Neural progenitor cell (in vitro differentiated cells): ENCODE measurements around the gene KRT12. TPM values are rescaled to one million over a fixed set of nuclear protein-coding genes. Genes with fewer than 3 reads are reported as not detected.

Source experiments
- DNase-seq: peaks from one replicate; pipeline ENCODE4 v3.0.0-alpha.2; 2016; ENCODE audit warnings: low spot score
- H2AFZ ChIP-seq: fragments of 200-600 bp; sonication (generic); replicated peaks from 2 replicates; pipeline ENCODE4 v1.6.1; 2016; ENCODE audit warnings: antibody characterized with exemption
- H3F3A ChIP-seq: fragments of 200-600 bp; sonication (generic); 2 replicates; pipeline ENCODE4 v1.6.1; 2016; ENCODE audit warnings: antibody characterized with exemption, low read depth
- H3K27ac ChIP-seq: fragments of 200-600 bp; sonication (generic); 2 replicates; pipeline ENCODE4 v1.5.1; 2016; ENCODE audit warnings: mild to moderate bottlenecking
- H3K27me3 ChIP-seq: fragments of 200-600 bp; sonication (generic); 2 replicates; pipeline ENCODE4 v1.6.1; 2016; ENCODE audit warnings: mild to moderate bottlenecking, moderate library complexity
- H3K36me3 ChIP-seq: fragments of 200-600 bp; sonication (generic); 2 replicates; pipeline ENCODE4 v1.5.1; 2016
- H3K4me1 ChIP-seq: fragments of 200-600 bp; sonication (generic); 2 replicates; pipeline ENCODE4 v1.6.1; 2016; ENCODE audit warnings: mixed run types
- H3K4me2 ChIP-seq: fragments of 200-600 bp; sonication (generic); 2 replicates; pipeline ENCODE4 v1.6.1; 2016
- H3K4me3 ChIP-seq: fragments of 200-600 bp; sonication (generic); 2 replicates; pipeline ENCODE4 v1.5.1; 2016
- H3K79me2 ChIP-seq: fragments of 200-600 bp; sonication (generic); 2 replicates; pipeline ENCODE4 v1.6.1; 2016; ENCODE audit warnings: low read depth
- H3K9ac ChIP-seq: fragments of 200-600 bp; sonication (generic); 2 replicates; pipeline ENCODE4 v1.6.1; 2016
- H3K9me3 ChIP-seq: fragments of 200-600 bp; sonication (generic); 2 replicates; pipeline ENCODE4 v1.5.1; 2016; ENCODE audit warnings: low read depth
- H4K20me1 ChIP-seq: fragments of 200-600 bp; sonication (generic); 2 replicates; pipeline ENCODE4 v1.6.1; 2016; ENCODE audit warnings: low read depth
- H3K27ac Mint-ChIP-seq: 3 replicates; pipeline ENCODE4 v1.8.0; 2021; ENCODE audit warnings: mixed read lengths
- H3K27me3 Mint-ChIP-seq: 2 replicates; pipeline ENCODE4 v1.8.0; 2022; ENCODE audit warnings: low read depth, mild to moderate bottlenecking, inconsistent platforms, moderate library complexity, mixed read lengths; ENCODE audit not compliant: insufficient read depth
- H3K36me3 Mint-ChIP-seq: 3 replicates; pipeline ENCODE4 v1.8.0; 2021; ENCODE audit warnings: mixed read lengths
- H3K4me1 Mint-ChIP-seq: 3 replicates; pipeline ENCODE4 v1.8.0; 2021; ENCODE audit warnings: mixed read lengths
- H3K4me3 Mint-ChIP-seq: 3 replicates; pipeline ENCODE4 v1.8.0; 2021; ENCODE audit warnings: mild to moderate bottlenecking, moderate library complexity, mixed read lengths
- H3K9me3 Mint-ChIP-seq: 3 replicates; pipeline ENCODE4 v1.8.0; 2020; ENCODE audit warnings: mixed read lengths
- CTCF ChIP-seq: fragments of 200-600 bp; sonication (generic); IDR thresholded peaks from 2 replicates; pipeline ENCODE4 v1.5.1; 2017; ENCODE audit warnings: antibody characterized with exemption, mild to moderate bottlenecking
- EZH2 ChIP-seq: fragments of 200-600 bp; sonication (generic); IDR thresholded peaks from 2 replicates; pipeline ENCODE4 v1.6.1; 2017; ENCODE audit warnings: antibody characterized with exemption, mild to moderate bottlenecking, moderate library complexity
- EZH2phosphoT487 ChIP-seq: fragments of 200-600 bp; sonication (generic); IDR thresholded peaks from 2 replicates; pipeline ENCODE4 v1.6.1; 2017; ENCODE audit warnings: antibody characterized with exemption
- total RNA-seq: library from RNA; depleted of rRNA; stranded (reverse); fragments of >200 nt; gene quantifications from 2 replicates; pipeline ENCODE4 v1.2.3, GENCODE V29; 2015; ENCODE audit warnings: low replicate concordance

The KRT12 gene
- total RNA-seq, 1 donor from 2014 or later, result not detected

GRCh38 chr17:40883626-40884334 lies 16.8 kb upstream of the KRT12 start:
- H3K27ac ChIP-seq, result no peak overlapping the region
- H3K9ac ChIP-seq, result no peak overlapping the region
- Mint-ChIP-seq H3K27me3 (no peaks in the 10 kb centered on the region), H3K4me1 (no peaks in the 10 kb centered on the region), H3K27ac (no peak overlapping the region), H3K9me3 (no peaks in the 10 kb centered on the region), H3K36me3 (no peaks in the 10 kb centered on the region), H3K4me3 (no peak overlapping the region)
- no peaks in the 10 kb centered on the region for H3K36me3 ChIP-seq
- H3K79me2 ChIP-seq, result no peaks in the 10 kb centered on the region
- no peaks in the 10 kb centered on the region for H4K20me1 ChIP-seq
- DNase-seq, result no peak
- no peak overlapping the region for H3K4me3 ChIP-seq
- H3K4me2 ChIP-seq, result no peak overlapping the region
- no peaks in the 10 kb centered on the region for H3K4me1 ChIP-seq
- no peaks in the 10 kb centered on the region for H3K9me3 ChIP-seq
- H2AFZ ChIP-seq, result no peak overlapping the region
- H3K27me3 ChIP-seq, result peaks cover 1% of the 10 kb centered on the region
- H3F3A ChIP-seq, result no peaks in the 10 kb centered on the region
- TF ChIP-seq EZH2 (no peak), EZH2phosphoT487 (no peak), CTCF (no peak)

DNA sequence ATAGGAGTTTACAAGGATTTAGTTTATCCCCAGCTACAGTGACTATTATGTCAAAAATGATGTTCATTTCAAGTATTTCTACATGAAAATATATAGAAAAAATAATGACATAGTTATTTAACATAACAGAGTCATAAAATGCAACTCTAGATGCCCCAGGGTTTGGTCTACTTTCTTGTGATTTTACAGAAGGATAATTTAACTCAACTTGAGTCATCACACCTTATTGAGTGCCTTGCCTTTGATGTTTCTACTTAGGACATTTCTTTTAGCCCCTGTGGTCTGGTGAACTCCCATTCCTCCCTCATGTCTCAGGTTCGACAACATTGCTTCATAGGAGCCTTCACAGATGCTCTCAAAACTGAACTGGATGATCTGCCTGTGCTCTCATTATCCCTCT lies 16.0 kb upstream of the KRT12 start:
- Histone ChIP-seq H3K4me3 (no peak overlapping the region), H3K4me1 (no peaks in the 10 kb centered on the region), H3K27ac (no peak overlapping the region), H3K4me2 (no peak overlapping the region), H3K79me2 (no peaks in the 10 kb centered on the region), H3K9me3 (no peaks in the 10 kb centered on the region), H3K36me3 (no peaks in the 10 kb centered on the region), H3F3A (no peaks in the 10 kb centered on the region), H3K27me3 (no peaks in the 10 kb centered on the region), H3K9ac (no peak overlapping the region), H4K20me1 (no peaks in the 10 kb centered on the region), H2AFZ (no peak overlapping the region)
- TF ChIP-seq EZH2 (no peak), EZH2phosphoT487 (no peak), CTCF (no peak)
- no peaks in the 10 kb centered on the region for H3K4me1 Mint-ChIP-seq
- no peak overlapping the region for H3K4me3 Mint-ChIP-seq
- no peaks in the 10 kb centered on the region for H3K27me3 Mint-ChIP-seq
- H3K36me3 Mint-ChIP-seq, result no peaks in the 10 kb centered on the region
- no peak overlapping the region for H3K27ac Mint-ChIP-seq
- no peaks in the 10 kb centered on the region for H3K9me3 Mint-ChIP-seq
- no peak for DNase-seq

GRCh38 chr17:40879026-40879425 lies 12.0 kb upstream of the KRT12 start:
- TF ChIP-seq CTCF, result no peak
- Histone ChIP-seq H2AFZ (no peak overlapping the region), H3K27ac (no peak overlapping the region), H3K4me1 (no peaks in the 10 kb centered on the region), H4K20me1 (no peaks in the 10 kb centered on the region), H3K9ac (no peak overlapping the region), H3K27me3 (no peaks in the 10 kb centered on the region), H3K79me2 (no peaks in the 10 kb centered on the region), H3K4me2 (no peak overlapping the region), H3F3A (no peaks in the 10 kb centered on the region), H3K4me3 (no peak overlapping the region), H3K36me3 (no peaks in the 10 kb centered on the region), H3K9me3 (no peaks in the 10 kb centered on the region)
- no peaks in the 10 kb centered on the region for H3K9me3 Mint-ChIP-seq
- no peak overlapping the region for H3K27ac Mint-ChIP-seq
- H3K36me3 Mint-ChIP-seq, result no peaks in the 10 kb centered on the region
- H3K4me3 Mint-ChIP-seq, result no peak overlapping the region
- no peaks in the 10 kb centered on the region for H3K4me1 Mint-ChIP-seq
- H3K27me3 Mint-ChIP-seq, result no peaks in the 10 kb centered on the region
- DNase-seq, result no peak
